Colonic mucosa (tissue), 4 donors: ENCODE results near the gene CPLX1. TPM values are rescaled to one million over a fixed set of nuclear protein-coding genes. Genes with fewer than 3 reads are reported as not detected.

Experiments used
- DNase-seq: peaks from one replicate; pipeline ENCODE4 v3.0.0-alpha.2; 2020
- H3K27ac ChIP-seq: fragments of 200-600 bp; one replicate; pipeline ENCODE4 v1.8.0; 2021
- H3K27me3 ChIP-seq: fragments of 200-600 bp; one replicate; pipeline ENCODE4 v1.8.0; 2021
- H3K36me3 ChIP-seq: fragments of 200-600 bp; one replicate; pipeline ENCODE4 v1.8.0; 2021
- H3K4me1 ChIP-seq: fragments of 200-600 bp; one replicate; pipeline ENCODE4 v1.8.0; 2021; ENCODE audit warnings: mild to moderate bottlenecking
- H3K4me3 ChIP-seq: fragments of 200-600 bp; one replicate; pipeline ENCODE4 v1.8.0; 2021
- H3K9ac ChIP-seq, 2 donors: one replicate each; pipeline ENCODE4 v1.7.0; 2013; ENCODE audit warnings: control low read depth in 2 of 2, low read depth in 2 of 2, low read length in 2 of 2
- H3K9me3 ChIP-seq: fragments of 200-600 bp; one replicate; pipeline ENCODE4 v1.8.0; 2021
- CTCF ChIP-seq: fragments of 200-600 bp; IDR thresholded peaks from one replicate; pipeline ENCODE4 v1.8.0; 2022; ENCODE audit warnings: antibody characterized with exemption, mild to moderate bottlenecking
- intact Hi-C: fragments of 100-400 bp; cut with DNase I; formaldehyde crosslinking; loops from one replicate; pipeline ENCODE4 v1.14.1; 2022
- total RNA-seq, 2 donors: library from RNA; stranded (reverse); fragmentation: NEBNext Ultra II Directional in 1 of 2; extraction: Animal tissue kit (Norgen Biotek cat#: 25700) in 1 of 2; gene quantifications; one replicate each; pipeline ENCODE4 v1.2.1, GENCODE V29; 2021
- donor health status: healthy.
- donor health status: DM: no; HTN: no; CAD: no.
- donor health status: DM: no; HTN: no; CAD: no.

The CPLX1 gene
- total RNA-seq: 10 to 100 TPM in 1 of 2 donors, 1 to 10 TPM in 1; 2.7 to 16.5 TPM

GRCh38 chr4:825971-826330 is at the start of gene CPLX1:
Gene CPLX1 (minus strand): TSS chr4:826129. CDS start chr4:824522, 1,607 bp downstream.
- peaks cover 37% of the 10 kb centered on the region for H3K27me3 ChIP-seq
- no peak within 1 kb of the TSS for H3K27ac ChIP-seq
- no peak within 1 kb of the TSS for H3K9ac ChIP-seq
- H3K4me1 ChIP-seq: peaks cover 4% of the 10 kb centered on the region
- no peaks in the 10 kb centered on the region for H3K9me3 ChIP-seq
- H3K4me3 ChIP-seq: peak within 1 kb of the TSS; percentile 27
- no peak for TF ChIP-seq CTCF
- DNase-seq: no peak
- no peaks in the 10 kb centered on the region for H3K36me3 ChIP-seq
- intact Hi-C loops: no loop called here

GRCh38 chr4:874971-875817 is 49.3 kb upstream of the CPLX1 start:
- intact Hi-C loops: no loop called here
- Histone ChIP-seq H3K36me3 (peaks cover 8% of the 10 kb centered on the region), H3K9me3 (no peaks in the 10 kb centered on the region), H3K27ac (no peak overlapping the region), H3K4me1 (no peaks in the 10 kb centered on the region), H3K4me3 (no peak overlapping the region), H3K27me3 (no peaks in the 10 kb centered on the region), H3K9ac (no peak overlapping the region)
- TF ChIP-seq CTCF: no peak
- DNase-seq: no peak

GRCh38 chr4:874056-874455 is 48.1 kb upstream of the CPLX1 start:
- intact Hi-C loops: no loop called here
- Histone ChIP-seq H3K36me3 (peaks cover 9% of the 10 kb centered on the region), H3K9me3 (no peaks in the 10 kb centered on the region), H3K4me1 (no peaks in the 10 kb centered on the region), H3K4me3 (no peak overlapping the region), H3K9ac (no peak overlapping the region), H3K27me3 (no peaks in the 10 kb centered on the region), H3K27ac (no peak overlapping the region)
- no peak for TF ChIP-seq CTCF
- no peak for DNase-seq

DNA sequence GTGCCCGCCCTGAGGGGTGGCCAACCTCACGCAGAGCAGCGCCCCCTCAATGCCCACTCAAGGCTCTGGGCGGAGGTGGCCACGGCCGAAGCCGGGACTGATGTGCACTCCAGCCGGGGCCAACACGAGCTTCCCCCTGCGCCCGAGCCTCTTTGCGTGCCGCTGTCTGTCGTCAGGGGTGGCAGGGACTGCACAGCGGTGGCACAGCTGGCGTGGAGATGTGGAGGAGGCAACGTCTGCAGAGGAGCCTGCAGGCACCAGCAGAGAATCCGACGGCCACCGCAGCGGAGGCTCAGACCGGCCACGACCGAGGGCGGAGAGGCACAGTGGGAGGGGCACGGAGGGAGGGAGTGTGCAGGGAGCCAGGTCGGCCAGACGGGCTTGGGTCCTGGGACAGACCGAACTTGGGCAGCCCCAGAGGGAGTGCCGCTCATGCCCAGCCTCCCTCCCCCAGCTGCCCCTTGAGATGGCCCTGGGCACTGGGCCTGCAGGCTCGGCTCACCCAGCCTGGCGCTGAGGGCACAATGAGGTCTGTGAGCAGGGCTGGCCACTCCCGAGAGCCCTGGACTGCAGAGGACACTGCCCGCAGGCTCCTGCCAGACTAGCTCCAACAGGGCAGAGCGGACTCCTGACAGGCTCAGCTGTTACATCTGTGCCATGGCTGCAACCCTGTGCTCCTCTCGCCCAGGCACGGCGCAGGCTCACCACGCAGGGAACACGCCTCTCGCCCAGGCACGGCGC is 46.5 kb upstream of the CPLX1 start:
- TF ChIP-seq CTCF: no peak
- intact Hi-C loops: no loop called here
- H3K27ac ChIP-seq: no peak overlapping the region
- H3K36me3 ChIP-seq: peaks cover 7% of the 10 kb centered on the region
- no peaks in the 10 kb centered on the region for H3K4me1 ChIP-seq
- H3K4me3 ChIP-seq: no peak overlapping the region
- DNase-seq: no peak
- H3K27me3 ChIP-seq: no peaks in the 10 kb centered on the region
- H3K9me3 ChIP-seq: no peaks in the 10 kb centered on the region
- no peak overlapping the region for H3K9ac ChIP-seq

DNA sequence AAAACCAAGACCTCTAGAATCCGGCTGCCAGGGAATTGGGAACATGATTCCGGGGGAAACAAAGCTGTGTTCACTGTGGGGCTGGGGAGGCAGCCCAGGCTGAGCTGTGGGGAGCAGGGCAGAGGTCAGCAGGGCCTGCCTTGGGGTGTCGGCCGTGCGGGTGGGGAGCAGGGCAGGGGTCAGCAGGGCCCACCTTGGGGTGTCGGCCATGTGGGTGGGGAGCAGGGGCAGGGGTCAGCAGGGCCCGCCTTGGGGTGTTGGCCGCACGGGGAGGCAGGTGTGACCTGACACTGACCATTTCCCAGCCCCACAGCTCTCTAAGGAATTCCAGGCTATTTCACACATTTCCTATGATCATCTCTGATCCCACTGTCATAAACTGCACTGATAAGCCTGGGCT is 45.6 kb upstream of the CPLX1 start:
- Histone ChIP-seq H3K27me3 (no peaks in the 10 kb centered on the region), H3K4me1 (no peaks in the 10 kb centered on the region), H3K9ac (no peak overlapping the region), H3K4me3 (no peak overlapping the region), H3K27ac (no peak overlapping the region), H3K36me3 (peaks cover 8% of the 10 kb centered on the region), H3K9me3 (no peaks in the 10 kb centered on the region)
- intact Hi-C loops: no loop called here
- no peak for TF ChIP-seq CTCF
- DNase-seq: no peak
